ENCODE data around the gene SKIL.
A peak's percentile ranks its signal among the peaks of the same experiment; 100 is the strongest.

The SKIL gene

DNA sequence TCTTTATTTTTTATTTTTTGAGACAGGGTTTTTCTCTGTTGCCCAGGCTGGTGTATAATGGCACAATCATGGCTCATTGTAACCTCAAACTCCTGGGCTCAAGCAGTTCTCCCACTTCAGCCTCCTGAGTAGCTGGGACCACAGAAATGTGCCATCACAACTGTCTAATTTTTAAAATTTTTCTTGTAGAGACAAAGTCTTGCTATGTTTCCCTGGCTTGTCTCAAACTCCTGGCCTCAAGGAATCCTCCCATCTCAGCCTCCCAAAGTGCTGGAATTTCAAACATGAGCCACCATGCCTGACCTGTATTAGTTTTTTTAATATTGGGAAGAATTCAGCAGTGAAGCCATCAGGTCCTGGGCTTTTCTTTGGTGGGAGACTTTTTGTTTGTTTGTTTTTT lies 47.6 kb downstream of the SKIL start:
- no peak for DNase-seq (ENCODE audit: low read depth)
- no peak overlapping the region for H3K4me3 ChIP-seq (ENCODE audit: control insufficient read depth, low read depth, low read length)

DNA sequence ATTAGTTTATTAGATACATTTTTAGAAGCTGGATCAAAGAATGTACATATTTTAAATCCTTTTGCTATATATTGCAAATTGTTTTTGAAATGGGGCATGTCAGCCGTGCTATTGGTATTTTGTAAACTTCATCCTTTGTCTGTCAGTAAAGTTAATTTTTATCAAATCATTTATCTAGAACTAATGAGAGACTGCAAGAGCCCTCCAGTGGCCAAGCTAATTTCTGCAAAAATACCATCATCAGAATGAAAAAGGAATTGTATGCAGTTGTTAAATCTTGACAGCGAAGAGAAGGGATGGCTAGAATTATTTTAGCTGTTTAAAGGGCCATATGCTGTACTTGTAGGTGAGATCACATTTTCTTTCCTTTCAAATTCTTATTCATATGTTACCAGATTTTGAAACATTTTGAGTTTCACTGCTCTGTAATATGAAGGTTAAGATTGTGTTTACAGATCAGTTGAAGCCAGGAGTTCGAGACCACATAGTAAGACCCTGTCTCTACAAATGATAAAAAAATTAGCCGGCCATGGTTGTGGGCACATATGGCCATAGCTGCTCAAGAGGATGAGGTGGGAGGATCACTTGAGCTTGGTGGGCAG lies 53.0 kb downstream of the SKIL start:
- peak; percentile 7 for DNase-seq (ENCODE audit: low read depth)
- no peak overlapping the region for H3K4me3 ChIP-seq (ENCODE audit: control insufficient read depth, low read depth, low read length)
- TF ChIP-seq, protein P1, sequence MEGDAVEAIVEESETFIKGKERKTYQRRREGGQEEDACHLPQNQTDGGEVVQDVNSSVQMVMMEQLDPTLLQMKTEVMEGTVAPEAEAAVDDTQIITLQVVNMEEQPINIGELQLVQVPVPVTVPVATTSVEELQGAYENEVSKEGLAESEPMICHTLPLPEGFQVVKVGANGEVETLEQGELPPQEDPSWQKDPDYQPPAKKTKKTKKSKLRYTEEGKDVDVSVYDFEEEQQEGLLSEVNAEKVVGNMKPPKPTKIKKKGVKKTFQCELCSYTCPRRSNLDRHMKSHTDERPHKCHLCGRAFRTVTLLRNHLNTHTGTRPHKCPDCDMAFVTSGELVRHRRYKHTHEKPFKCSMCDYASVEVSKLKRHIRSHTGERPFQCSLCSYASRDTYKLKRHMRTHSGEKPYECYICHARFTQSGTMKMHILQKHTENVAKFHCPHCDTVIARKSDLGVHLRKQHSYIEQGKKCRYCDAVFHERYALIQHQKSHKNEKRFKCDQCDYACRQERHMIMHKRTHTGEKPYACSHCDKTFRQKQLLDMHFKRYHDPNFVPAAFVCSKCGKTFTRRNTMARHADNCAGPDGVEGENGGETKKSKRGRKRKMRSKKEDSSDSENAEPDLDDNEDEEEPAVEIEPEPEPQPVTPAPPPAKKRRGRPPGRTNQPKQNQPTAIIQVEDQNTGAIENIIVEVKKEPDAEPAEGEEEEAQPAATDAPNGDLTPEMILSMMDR (IDR thresholded peaks at IDR 0.05; ENCODE audit: control insufficient read depth, insufficient read depth, low read depth, low read length, missing control alignments), result peak; percentile 60

More for the DNA sequence above, 47.6 kb downstream of the SKIL start:
- TF ChIP-seq, protein P1 (IDR thresholded peaks at IDR 0.05; ENCODE audit: control insufficient read depth, insufficient read depth, low read depth, low read length, missing control alignments), result no peak

GRCh38 chr3:170413291-170413690 lies 55.8 kb downstream of the SKIL start:
- no peak for DNase-seq (ENCODE audit: low read depth)
- TF ChIP-seq, protein P1 (IDR thresholded peaks at IDR 0.05; ENCODE audit: control insufficient read depth, insufficient read depth, low read depth, low read length, missing control alignments), result no peak
- no peak overlapping the region for H3K4me3 ChIP-seq (ENCODE audit: control insufficient read depth, low read depth, low read length)

GRCh38 chr3:170414202-170414663 lies 56.7 kb downstream of the SKIL start:
- DNase-seq (ENCODE audit: low read depth), result peak; percentile 97
- no peak overlapping the region for H3K4me3 ChIP-seq (ENCODE audit: control insufficient read depth, low read depth, low read length)
- TF ChIP-seq, protein P1 (IDR thresholded peaks at IDR 0.05; ENCODE audit: control insufficient read depth, insufficient read depth, low read depth, low read length, missing control alignments), result peak; percentile 99

DNA sequence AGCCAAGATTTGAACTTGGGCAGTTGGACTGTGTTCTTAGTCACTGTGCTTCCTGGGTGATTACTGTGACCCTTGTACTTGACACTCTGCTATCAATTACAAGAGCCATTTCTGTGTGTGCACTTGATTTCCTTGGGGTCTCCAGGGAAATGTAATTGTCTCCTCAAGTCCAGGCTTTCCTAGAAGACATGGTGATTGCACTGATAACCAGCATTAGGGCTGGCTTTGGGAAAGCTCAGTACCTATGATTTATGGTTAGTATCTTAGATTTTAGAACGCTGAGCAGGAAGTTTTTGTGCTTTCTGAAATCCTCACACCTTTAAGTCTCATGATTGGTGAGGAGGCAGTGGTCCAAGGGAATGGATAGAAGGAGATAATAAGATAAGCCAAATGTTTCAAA lies 59.6 kb downstream of the SKIL start:
- TF ChIP-seq, protein P1 (IDR thresholded peaks at IDR 0.05; ENCODE audit: control insufficient read depth, insufficient read depth, low read depth, low read length, missing control alignments), result no peak

DNA sequence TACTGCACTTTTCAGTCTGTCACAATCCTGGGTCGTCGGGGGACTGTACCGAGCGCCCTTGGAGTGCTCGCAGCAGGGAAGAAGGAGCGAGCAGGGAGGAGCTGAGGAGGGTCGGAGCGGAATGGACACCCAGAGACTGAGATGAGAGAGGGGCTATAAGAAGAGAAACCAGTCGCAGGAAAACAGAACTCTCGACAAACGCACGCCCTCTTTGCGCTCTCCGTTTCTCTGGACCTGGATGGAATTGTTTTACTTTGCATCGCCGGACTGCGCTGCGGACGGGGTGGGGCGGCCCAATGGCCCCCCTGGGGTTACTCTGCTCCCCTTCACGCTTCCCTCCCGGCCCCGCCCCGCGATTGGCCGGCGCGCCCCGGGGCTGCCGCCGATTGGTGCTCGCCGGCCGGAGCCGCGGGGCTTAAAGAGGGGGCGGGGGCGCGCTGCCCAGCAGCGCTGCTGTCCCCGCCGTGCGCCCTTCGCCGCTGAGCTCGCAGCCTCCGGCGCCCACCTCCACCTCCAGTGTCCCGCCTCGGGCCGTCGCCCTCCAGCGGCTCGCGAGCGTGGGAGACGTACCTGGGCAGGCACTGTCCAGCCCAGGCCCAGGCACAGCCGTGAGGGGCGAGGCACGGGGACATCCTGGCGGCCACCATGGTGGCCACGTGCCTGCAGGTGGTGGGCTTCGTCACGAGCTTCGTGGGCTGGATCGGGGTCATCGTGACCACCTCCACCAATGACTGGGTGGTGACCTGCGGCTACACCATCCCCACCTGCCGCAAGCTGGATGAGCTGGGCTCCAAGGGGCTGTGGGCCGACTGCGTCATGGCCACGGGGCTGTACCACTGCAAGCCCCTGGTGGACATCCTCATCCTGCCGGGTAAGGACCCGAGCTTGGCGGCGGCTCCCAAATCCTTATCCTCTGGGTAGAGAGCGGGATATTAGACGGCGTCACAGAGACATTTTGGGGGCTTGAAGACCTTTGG lies 61.2 kb downstream of the SKIL start, which contains the start of gene CLDN11:
Gene CLDN11 (plus strand): TSS at position 447 of the 977 bp plus-strand sequence. CDS start 199 bp downstream, at position 646.
- peak within 1 kb of the TSS; percentile 40 for H3K4me3 ChIP-seq (ENCODE audit: control insufficient read depth, low read depth, low read length)
- TF ChIP-seq, protein P1 (IDR thresholded peaks at IDR 0.05; ENCODE audit: control insufficient read depth, insufficient read depth, low read depth, low read length, missing control alignments), result peak; percentile 6
- DNase-seq (ENCODE audit: low read depth), result no peak

More for the DNA sequence above, 59.6 kb downstream of the SKIL start:
- no peak overlapping the region for H3K4me3 ChIP-seq (ENCODE audit: control insufficient read depth, low read depth, low read length)
- DNase-seq (ENCODE audit: low read depth), result no peak

Data from AG09309 (cell line).